Hypothalamus (tissue), 51 donors: ENCODE data around the gene EPHB4.
A peak's percentile ranks its signal among the peaks of the same experiment; 100 is the strongest.
"Not testable (repeated sequence)": the region's sequence is repeated elsewhere in the genome, so short reads cannot be mapped to it uniquely, and the experiment has no call there.

ENCODE experiments used
- DNase-seq, 51 donors: peaks; one replicate each; lab custom pipeline; 2025; lab: John Stamatoyannopoulos, UW

Gene EPHB4

DNA sequence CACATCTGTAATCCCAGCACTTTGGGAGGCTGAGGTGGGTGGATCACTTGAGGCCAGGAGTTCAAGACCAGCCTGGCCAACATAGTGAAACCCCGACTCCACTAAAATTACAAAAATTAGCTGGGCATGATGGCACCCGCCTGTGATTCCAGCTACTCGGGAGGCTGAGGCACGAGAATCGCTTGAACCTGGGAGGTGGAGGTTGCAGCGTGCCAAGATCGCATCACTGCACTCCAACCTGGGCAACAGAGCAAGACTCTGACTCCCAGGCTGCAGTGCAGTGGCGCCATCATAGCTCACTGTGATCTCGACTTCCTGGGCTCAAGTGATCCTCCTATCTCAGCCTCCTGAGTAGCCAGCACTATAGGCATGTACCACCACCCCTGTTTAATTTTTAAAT lies 27.6 kb upstream of the EPHB4 start:
- DNase-seq, result not testable (repeated sequence)

GRCh38 chr7:100854146-100854895 lies 27.0 kb upstream of the EPHB4 start:
- DNase-seq, result no peak

- DNase-seq, result peak; percentile 27 to 92 (median 77)
Measured at GRCh38 chr7:100852048-100852872, 24.9 kb upstream of the EPHB4 start, which contains the start of gene SLC12A9. SLC12A9 (plus strand) TSS chr7:100852713; CDS start chr7:100854198, 1,485 bp downstream.

GRCh38 chr7:100847360-100847759 lies 20.0 kb upstream of the EPHB4 start:
- DNase-seq, result no peak

DNA sequence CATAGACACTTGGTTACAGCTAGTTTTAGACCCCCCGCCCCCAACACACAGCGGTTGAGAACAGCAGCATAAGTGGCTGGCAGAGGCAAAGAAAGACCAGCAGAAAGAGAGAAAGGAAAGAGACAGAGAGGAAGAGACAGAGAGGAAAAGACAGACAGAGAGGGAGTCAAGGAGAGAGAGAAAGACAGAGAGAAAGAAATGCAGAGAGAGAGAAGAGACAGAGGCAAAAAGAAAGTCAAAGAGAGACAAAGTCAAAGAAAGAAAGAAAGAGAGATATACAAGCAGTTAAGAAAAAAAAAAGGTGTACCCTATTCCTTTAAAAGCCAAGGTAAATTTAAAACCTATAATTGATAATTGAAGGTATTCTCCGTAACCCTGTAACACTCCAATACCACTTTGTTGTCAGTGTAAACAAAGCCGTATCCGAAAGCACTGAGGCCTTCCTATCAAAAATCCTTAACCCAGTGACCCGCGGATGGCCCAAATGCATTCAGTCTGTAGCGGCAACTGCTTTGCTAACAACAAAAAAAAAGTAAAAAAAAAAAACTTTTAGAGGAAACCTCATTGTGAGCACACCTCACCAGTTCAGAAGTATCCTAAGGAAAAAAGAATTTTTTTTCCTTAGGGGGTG lies 13.3 kb upstream of the EPHB4 start:
- DNase-seq, result no peak

DNA sequence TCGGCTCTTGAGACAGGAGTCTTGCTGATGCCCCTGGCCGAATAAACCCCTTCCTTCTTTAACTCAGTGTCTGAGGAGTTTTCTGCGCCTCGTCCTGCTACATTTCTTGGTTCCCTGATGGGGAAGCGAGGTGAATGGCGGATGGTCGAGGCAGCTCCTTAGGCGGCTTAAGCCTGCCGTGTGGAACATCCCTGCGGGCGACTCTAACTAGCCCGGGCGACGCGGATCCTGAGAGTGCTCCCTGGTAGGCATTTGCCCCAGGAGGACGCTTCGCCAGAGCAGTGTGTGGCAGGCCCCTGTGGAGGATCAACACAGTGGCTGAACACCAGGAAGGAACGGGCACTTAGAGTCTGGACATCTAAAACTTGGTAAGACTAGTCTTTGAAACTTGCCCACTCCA lies 12.0 kb upstream of the EPHB4 start:
- DNase-seq, result no peak

DNA sequence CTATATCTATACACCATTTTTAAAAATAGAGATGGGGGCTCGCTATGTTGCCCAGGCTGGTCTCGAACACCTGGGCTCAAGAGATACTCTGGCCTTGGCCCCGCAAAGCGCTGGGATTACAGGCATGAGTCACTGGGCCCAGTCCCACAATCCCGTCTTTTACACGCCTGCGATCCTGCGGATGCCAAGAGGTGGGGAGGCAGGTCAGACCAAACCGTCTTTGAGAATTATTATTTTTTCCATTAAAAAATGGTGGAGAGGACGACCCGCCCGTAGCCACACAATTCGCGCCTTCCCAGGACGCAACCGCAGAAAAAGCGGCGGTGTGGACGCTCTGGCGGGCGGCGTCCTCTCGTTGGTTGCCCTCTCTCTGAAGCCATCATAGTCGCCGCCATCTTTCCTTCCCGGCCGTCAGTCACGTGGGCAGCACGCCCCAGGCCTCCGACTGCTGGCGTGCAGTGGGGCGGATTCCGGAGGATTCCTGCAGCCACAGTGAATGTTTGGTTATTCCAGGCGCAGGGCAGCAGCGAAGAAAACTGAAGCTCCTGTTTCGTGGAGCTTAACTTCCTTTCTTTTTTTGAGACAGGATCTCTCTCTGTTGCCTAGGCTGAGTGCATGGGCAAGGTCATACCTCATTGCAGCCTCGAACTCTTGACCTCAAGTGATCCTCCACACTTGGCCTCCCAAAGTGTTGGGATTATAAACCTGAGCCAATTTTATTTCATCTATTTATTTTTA lies 9.9 kb upstream of the EPHB4 start:
- peak; percentile 50 to 94 (median 81) for DNase-seq

GRCh38 chr7:100836812-100837098 lies 9.4 kb upstream of the EPHB4 start:
- no peak for DNase-seq

DNA sequence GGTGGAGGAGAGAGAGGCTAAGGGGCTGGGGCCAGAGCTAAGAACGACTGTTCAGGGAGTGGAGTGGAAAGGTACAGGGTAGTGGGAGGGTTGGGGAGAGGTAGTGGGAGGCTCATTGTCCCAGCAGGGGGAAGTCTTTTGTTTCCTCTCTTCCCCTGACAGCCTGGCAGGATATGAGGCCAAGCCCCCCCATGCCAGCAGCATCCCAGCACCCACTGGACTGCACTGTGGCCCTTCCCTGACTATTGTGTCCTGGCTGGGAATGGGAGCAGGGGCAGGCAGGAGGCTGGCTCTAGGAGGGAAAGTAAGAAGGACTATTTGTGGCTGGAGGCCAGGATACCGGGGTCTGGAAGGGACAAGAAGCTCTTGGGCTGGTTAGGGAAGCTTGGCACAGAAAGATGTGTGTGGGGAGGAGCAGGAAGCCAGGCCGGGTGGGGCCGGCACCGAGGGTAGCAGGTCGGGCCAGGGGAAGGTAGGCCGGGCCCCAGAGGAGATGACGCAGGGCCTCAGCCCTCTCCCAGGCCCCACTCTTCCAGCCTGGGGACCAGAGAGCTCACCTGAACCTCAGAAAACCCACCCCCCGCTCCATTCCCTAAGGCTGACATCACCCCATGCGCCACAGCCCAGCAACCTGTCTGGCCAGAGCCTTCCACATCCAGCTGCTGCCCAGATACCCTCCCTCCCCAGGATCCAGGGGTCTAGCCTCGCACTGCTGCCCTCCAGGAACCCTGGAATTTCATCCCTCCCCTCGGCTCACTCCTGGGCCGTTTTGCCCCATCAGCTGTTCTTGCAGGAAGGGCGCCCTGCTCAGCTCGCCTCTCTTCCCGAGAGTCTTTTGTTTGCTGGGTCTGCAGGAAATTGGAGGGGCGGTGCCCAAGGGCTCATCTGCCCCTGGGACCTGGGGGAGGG lies 8.8 kb upstream of the EPHB4 start:
- peak in 1 of 51 donors; percentile 1 for DNase-seq

DNA sequence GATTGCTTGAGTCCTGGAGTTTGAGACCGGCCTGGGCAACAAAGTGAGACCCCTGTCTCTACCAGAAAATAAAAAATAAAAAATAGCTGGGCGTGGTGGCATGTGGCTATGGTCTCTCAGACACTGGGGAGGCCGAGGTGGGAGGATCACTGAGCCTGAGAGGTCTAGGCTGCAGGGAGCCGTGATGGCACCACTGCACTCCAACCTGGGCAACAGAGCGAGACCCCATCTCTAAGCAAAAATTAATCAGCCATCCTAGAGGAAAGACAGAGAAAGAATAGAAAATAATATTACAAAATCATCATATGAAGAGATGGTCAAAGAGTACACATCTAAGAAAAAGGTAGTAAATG lies 4.9 kb upstream of the EPHB4 start:
- DNase-seq, result no peak

DNA sequence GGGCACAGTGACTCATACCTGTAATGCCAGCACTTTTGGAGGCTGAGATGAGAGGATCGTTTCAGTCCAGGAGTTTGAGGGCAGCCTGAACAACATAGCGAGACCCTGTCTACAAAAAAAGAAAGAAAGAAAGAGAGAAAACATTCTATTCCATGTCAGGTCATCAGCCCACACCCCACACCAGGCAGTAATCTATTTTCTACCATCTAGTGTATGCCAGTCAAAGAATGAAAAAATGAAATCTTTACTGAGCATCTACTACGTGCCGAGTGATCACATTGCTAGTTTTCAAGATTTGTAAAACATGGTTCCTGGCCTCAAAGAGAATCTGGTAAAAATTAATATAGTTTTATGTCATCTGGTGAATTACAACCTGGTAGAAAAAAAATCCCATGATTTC lies 3.1 kb upstream of the EPHB4 start:
- DNase-seq, result no peak

GRCh38 chr7:100829150-100829716 lies 1.9 kb upstream of the EPHB4 start:
- no peak for DNase-seq

GRCh38 chr7:100826514-100827329 lies 601 bp downstream of the EPHB4 start:
- no peak for DNase-seq

GRCh38 chr7:100825751-100826513 lies 1.4 kb downstream of the EPHB4 start:
- DNase-seq, result no peak

- DNase-seq, result no peak
Measured at GRCh38 chr7:100825215-100825671, 2.1 kb downstream of the EPHB4 start.

GRCh38 chr7:100824499-100825214 lies 2.7 kb downstream of the EPHB4 start:
- DNase-seq, result no peak

DNA sequence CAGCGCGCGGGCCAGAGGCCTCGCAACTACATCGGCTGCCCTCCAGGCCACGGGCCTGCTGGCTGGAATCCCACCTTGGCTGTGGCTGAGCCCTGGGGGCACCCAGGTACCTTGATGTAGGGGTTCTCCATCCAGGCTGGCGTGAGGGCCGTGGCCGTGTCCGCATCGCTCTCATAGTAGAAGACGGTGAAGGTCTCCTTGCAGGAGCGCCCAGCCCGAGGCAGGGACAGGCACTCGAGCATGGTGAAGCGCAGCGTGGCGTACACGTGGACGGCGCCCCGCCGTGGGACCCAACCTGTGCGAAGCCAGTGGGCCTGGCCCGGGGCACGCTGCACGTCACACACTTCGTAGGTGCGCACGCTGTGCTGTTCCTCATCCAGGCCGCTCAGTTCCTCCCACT lies 3.8 kb downstream of the EPHB4 start:
- DNase-seq, result no peak
